NCI-H345 treated with DMSO at 0.1 percent for 48 hours (cell line): ENCODE data around the gene RMND5B.
"Not testable (repeated sequence)": the region's sequence is repeated elsewhere in the genome, so short reads cannot be mapped to it uniquely, and the experiment has no call there.

Experiments used
- DNase-seq: peaks from one replicate; lab custom pipeline; 2025; ENCODE audit not compliant: unreplicated experiment; lab: John Stamatoyannopoulos, UW

Gene RMND5B

DNA sequence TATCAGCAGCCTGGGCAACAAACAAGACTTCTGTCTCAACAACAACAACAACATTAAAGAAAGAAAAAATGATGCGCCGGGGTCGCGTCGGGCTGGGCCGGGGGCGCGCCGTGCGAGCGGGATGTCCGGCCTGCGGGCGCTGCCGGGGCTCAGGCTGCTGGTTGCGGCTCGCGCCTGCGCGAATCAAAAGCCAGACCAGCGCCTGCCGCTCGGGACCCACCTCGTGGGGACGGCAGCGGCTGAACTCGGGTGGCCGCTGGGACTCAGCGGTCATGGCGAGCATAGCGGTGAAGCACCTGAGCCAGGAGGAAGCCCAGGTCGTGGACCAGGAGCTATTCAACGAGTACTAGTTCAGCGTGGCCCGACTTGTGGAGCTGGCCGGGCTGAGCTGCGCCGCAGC is 34.8 kb downstream of the RMND5B start:
- no peak for DNase-seq

DNA sequence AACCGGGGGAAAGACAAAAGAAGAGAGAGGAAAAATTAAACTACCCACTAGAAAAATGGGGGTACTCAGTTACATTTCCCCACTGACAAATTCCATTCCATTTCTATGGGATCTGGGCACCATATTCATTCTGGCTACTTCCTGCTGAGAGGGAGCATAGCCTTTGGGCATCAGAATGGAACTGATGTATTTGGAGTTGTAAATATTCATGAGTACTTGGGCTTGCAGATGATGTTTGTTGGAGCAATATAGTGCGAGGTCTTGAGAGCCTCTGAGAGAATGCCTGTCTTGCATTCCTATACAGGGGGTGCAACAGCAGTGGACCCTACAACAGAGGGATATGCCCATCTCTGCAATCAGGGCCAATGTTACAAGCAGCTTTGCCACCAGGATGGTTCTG is 39.6 kb downstream of the RMND5B start:
- no peak for DNase-seq

DNA sequence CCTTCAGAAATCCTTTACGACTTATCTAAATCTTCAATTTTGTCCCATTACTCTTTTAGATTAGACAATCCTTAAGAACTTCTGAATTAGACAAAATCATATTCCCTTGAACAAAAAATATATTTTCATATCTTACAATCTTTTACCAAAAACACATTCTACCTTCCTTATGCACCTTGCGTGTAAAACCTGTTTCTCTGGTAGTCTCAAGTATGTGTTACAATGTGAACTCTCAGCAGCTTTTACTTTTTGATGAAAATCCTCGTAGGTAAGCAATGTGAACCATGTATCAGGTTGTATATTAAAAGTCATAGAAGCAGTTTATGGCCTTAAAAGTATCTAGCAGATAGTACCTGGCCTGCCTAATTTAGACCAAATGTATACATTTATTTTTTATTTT is 43.6 kb downstream of the RMND5B start:
- no peak for DNase-seq

DNA sequence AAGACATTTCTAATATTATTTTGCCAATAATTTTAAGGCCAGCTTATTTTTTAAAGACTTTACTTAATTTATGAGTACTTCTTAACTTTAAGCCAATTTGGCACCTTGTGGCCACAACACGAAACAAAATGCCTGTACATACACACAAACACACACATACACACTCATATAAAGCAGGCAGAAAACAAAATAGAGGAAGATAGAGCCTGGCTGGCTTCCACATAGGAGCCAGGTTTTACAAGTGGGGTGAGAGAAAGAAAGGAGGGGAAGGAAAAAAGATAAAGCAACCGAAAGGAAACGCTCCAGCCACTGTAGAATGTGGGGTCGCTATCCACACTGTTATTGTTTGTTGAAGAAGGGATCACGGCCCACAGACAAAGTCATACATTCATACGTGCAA is 46.0 kb downstream of the RMND5B start:
- no peak for DNase-seq

DNA sequence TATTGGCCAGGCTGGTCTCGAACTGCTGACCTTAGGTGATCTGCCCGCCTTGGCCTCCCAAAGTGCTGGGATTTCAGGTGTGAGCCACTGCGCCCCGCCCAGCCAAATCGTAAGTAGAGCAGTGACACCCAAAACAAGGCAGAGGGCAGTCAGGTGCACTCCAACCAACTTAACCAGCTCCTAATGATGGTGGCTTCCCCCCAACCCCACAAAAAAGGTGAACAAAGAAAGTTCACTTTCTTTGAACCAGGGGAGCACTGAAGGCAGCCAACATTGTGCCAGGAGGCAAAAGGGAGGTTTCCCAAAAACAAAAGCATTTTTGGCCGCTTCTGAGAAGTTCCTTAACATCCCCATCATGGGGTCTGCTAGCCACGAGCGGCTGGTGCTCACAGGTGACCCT is 46.8 kb downstream of the RMND5B start:
- no peak for DNase-seq

DNA sequence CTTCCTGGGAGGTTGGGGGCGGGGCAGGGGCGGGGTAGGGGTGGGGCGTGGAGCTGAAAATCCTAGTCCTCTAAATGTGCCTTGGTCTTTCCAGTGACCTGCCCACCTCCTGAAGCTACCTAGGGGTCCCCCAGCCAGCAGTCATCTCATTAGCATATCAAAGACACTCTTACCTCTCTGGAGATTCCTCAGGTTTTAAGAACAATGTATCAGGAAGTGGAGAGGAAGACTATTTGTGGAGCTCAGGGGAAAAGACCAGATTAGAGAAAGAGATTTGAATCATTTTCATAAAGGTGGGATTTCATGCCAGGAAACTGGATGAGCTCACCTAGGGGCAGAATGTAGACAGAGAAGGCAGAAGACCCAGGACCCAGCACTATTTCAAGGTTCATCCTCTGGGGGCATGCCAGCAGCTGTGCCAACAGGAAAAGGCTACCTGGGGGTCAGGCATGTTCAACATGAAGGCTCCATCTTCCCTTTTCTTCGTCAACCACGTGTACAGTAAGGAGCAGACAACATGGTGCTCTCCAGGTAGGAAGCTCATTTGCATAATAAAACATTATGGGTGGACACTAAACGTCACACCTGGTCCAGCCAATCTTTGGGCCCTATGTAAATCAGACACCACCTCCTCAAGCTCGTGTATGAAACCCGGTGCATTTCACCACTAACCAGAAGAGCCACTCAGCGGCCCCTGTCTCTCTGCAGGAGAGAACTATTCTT is 49.5 kb downstream of the RMND5B start:
- no peak for DNase-seq

DNA sequence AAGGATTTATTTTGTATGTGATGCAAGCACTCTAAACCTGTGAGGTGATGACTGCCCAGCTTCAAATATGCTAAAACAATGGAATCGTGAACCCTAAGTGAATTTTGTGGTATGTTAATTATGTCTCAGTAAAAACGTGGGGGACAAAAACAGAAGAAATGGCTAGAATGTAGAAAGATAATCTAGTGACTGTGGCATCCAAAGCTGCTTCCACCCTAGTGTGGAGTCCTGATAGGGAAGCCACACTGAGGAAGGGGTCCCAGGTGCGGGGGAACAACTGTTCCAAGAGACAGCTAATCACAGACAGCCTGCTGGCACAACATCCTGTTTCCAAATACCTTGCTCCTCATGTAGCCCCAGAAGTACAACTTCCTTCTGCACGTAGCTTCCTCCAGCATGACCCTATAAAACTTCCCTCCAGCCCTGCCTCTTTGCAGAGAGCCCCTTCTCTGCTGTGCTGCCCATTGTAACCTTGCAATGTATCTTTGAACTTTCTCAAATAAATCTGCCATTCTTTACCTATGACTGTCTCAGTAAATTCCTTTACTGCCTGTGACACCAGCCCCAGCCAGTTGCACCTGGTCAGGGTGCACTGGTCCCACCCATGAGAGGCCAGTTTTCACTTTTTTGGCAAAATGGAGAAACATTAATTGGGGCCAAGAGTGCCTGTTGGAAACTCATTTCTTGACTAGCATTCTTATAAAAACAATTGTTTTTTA is 51.5 kb downstream of the RMND5B start:
- no peak for DNase-seq

DNA sequence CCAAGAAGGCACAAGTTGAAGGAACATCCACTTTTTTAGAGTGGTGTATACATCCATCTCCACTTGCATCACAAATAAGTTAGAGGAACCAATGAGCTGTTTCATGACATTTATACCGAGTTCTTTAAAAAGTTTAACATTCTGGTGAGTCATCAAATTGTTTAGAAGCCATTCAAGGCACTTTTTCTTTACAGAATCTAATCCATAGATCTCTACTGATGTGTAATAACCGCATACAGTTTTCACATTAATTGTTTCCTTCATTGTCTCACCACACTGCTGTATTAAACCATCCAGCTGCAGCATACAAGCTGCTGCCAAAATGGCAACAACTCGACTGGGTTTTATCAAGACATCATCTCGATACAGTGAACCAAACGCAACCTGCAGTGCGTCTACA is 55.6 kb downstream of the RMND5B start:
- no peak for DNase-seq

DNA sequence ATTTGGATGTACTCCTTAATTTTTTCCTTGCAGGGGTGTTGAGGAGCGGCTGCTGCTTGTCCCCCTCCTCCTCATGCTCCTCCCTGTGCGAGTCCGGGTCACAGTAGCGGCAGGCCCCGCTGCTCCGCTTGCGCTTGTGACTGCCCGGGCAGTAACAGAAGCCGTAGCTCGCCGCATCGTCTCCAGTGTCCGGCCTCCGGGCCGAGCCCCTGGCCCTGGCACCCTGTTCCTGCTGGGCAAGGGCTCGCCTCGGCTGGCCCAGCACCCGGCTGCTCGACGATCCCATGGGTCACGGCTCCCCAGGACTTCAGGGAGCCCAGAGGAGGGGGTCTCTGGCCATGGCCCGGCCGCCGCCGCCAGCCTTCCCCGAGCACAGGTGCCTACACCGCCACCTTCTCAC is 56.2 kb downstream of the RMND5B start, which contains the start of gene GMCL2:
Gene GMCL2, minus strand, starts transcription at position 358 of the 400 bp plus-strand sequence. Its CDS starts 72 bp downstream, at position 286.
- DNase-seq, result no peak

DNA sequence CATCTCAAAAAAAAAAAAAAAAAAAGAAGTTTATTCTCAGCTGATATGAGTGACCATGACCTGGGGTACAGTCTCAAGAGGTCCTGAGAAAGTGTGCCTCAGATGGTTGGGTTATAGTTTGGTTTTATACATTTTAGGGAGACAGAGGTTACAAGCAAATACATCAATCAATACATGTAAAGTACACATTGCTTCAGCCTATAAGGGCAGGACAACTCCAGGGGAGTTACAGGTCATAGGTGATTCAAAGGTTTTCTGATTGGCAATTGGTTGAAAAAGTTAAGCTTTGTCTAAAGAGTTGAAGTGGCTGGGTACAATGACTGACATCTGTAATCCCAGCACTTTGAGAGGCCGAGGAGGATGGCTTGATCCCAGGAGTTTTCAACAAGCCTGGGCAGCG is 58.6 kb downstream of the RMND5B start:
- no peak for DNase-seq

DNA sequence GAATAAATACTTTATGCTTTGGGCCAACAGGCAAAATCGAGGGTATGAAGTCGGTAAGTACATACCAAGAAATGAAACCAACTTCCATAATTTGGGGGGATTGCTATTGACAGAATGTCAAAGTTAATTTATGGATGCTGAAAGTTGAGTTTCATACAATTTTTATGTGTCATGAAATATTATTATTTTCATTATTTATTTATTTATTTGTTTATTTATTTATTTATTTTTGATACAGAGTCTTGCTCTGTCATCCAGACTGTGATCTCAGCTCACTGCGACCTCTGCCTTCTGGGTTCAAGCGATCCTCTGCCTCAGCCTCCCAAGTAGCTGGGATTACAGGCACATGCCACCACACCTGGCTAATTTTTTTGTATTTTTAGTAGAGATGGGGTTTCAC is 60.8 kb downstream of the RMND5B start:
- DNase-seq, result no peak

DNA sequence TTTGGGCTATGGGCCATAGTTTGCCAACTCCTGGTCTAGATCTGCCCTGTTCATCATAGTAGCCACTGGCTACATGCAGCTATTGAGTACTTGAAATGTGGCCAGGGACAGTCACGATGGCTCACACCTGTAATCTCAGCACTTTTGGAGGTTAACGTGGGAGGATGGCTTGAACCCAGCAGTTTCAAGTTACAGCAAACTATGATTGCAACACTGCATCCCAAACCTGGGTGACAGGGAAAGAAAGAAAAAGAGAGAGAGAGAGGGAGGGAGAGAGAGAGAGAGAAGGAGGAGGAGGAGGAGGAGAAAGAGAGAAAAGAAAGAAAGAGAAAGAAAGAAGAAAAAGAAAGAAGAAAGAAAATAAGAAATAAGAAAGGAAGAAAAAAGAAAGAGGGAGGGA is 61.4 kb downstream of the RMND5B start:
- DNase-seq, result no peak

DNA sequence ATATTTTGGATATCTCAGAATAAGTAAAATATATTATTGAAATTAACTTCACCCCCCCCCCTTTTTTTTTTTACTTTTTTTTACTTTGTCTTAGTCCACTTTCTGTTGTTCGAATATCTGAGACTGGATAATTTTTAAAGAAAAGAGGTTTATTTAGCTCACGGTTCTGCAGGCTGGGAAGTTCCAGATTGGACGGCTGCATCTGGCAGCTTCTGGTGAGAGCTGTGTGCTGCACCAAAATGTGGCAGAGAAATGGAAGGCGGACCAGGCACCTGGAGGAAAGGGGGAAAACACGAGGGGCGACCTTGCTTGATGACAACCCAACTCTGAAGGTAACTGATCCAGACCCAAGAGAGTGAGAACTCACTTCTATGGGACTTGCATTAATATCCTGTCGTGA is 62.0 kb downstream of the RMND5B start:
- no peak for DNase-seq

DNA sequence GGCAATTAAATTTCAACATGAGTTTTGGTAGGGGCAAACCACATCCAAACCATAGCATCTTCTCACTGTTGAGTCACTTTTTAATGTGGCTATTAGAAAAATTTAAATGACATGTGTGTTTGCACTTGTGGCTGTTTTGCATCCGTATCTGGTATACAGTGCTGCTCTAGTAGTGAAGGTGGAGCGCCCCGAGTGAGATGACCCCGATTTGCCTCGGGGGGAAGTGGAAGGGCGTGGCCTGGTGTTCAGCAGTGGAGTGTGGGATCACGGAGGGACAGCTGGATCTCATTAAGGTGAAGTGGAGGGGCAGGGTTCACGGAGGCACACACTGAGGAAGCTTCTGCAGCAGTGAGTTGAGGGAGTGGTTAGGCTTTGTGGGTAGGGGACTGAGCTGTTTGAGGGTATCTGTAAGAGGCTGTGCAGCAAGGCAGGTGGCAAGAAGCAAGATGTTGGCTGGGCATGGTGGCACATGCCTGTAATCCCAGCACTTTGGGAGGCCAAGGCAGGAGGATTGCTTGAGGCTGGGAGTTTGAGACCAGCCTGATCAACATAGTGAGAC is 62.5 kb downstream of the RMND5B start:
- DNase-seq, result no peak

DNA sequence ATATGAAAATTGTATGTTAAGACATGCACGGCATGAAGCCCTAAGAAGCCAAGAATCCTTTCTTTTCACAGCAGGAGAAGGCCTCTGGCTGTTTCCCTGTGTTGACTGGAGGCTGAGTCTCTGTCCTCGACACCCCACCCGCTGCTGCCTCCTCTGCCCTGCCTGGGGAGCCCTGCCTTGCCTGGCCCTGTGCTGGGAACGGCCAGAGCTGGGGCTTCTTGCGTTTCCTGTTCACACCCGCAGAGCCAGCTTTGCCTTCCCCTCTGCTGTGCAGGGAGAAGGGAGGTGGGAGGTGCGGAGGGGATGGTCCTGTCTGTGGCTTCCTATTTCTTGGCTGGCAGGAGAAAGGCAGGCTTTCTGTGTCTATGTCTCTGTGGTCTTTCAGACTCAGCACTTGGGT is 63.2 kb downstream of the RMND5B start:
- no peak for DNase-seq

DNA sequence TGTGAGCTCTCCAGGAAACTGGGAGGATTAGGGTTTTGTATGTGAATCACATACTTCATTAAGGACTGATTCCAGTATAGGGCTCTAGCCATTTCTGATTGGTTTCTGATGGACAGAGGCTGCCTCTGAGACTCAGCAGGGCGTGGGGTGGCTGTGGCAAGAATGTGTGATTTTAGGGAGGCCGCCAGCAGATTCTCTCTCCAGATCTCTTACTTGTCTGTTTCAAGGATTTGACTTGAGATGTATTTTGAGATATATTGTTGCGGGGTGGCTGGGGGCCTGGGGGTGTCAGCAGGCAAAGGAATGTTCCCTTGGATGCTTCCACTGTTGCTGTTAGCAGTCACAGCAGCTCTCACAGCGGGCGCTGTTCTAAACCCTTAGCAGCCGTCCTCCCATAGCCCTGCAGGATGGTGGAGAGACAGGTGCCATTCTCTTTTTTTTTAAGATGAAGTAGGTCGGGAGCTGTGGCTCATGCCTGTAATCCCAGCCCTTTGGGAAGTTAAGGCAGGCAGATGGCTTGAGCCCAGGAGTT is 65.5 kb downstream of the RMND5B start:
- no peak for DNase-seq

DNA sequence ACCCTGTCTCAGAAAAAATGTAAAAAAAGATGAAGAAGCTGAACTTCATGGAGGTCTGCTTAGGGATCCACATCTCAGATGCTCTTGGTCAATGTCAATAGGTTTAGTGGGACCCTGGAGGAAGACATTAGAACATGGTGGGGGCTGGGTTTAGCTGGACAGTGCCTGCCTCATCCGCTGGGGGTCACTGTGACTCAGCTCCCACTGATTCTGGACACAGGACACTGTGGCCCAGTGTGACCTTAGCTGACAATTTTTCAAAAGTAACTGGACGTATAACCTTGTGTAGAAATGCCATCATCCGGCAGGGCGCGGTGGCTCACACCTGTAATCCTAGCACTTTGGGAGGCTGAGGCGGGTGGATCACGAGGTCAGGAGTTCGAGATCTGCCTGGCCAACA is 66.2 kb downstream of the RMND5B start:
- no peak for DNase-seq

DNA sequence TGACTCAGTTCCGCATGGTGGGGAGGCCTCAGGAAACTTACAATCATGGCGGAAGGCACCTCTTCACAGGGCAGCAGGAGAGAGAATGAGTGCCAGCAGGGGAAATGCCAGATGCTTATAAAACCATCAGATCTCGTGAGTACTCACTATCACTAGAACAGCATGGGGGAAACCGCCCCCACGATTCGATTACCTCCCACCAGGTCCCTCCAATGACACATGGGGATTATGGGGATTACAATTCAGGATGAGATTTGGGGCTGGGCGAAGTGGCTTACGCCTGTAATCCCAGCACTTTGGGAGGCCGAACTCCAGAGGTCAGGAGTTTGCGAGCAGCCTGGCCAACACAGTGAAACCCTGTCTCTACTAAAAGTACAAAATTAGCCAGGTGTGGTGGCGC is 67.3 kb downstream of the RMND5B start:
- not testable (repeated sequence) for DNase-seq

DNA sequence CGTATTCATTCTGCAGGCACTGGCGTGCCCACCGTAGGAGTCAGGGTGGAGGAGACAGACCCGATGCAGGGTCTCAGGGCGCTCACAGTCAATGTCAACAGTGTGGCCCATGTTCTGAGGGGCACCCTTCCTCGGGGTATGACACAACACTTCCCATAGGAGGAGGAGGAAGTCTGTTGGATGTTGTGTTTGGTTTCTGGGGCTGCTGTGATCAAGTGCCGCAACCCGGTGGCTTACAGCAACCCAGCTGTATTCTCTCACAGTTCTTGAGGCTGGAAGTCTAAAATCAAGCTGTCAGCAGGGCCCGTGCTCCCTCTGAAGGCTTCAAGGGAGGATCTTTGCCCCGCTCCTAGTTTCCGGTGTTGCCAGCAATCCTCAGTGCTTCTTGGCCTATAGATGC is 67.9 kb downstream of the RMND5B start:
- DNase-seq, result no peak

DNA sequence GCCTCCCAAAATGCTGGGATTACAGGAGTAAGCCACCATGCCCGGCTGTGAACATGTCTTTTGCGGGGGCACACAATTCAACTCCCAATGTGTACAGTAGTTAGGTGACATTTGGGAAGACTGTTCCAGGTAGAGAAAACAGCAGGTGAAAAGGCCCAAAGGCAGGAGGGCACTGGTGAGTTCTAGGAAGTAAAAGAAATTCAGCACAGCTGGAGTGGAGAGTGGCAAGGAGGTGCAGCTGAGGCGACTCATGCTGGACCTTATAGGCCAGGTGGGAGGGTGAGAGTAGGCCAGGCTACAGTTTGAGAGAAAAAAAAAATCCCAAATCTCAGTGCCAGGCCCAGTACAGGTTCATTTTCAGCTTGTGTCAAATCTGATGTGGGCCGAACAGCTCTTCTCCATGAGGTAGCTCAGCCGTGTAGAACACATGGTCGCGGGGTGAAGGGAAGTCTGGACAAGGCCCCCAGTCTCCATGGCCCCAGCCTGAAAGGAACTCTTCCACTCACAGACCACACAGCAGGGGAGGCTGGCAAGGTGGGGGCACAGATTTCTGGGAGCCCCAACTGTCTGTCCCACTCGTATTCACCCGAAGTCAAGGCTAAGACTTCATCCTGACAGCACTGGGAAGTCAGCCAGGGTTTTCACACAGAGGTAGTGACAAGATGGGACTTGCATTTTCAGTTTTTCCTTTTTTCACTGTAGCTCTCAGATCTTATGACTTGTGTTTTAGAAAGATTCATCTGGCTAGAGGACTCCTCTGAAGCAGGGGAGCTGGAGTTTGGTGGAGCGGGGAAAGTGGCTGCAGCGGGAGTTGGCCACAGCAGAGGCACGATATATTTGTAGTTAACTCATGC is 69.0 kb downstream of the RMND5B start:
- no peak for DNase-seq
